Endothelial cell of umbilical vein (primary cell): ENCODE results near the gene LCA5L. TPM values are rescaled to one million over a fixed set of nuclear protein-coding genes. Genes with fewer than 3 reads are reported as not detected.

Source experiments
- BruUV-seq: library from RNA; stranded (reverse); fragments of 400-500 nt; replicated peaks from 2 replicates; lab custom pipeline; 2021; lab: Mats Ljungman, UMichigan
- CTCF ChIA-PET: fragments of 300-600, 350-600 bp; sonication (Branson Sonifier 250); formaldehyde crosslinking; loops from one replicate; lab custom pipeline; 2021; ENCODE audit warnings: antibody characterized with exemption, inconsistent platforms; lab: Charles Lee
- POLR2A ChIA-PET: fragments of 300-600, 350-600 bp; sonication (Branson Sonifier 250); formaldehyde crosslinking; loops from one replicate; lab custom pipeline; 2021; ENCODE audit warnings: antibody characterized with exemption, inconsistent platforms; lab: Charles Lee
- DNase-seq: peaks from one replicate; pipeline ENCODE4 v3.0.0-alpha.2; 2011; ENCODE audit warnings: low read depth, low spot score
- FAIRE-seq: peaks from 2 replicates; lab custom pipeline; 2011; peaks lifted over from hg19 to GRCh38; lab: Jason Lieb, UNC
- H2AFZ ChIP-seq: 2 replicates; pipeline ENCODE4 v1.6.0; 2012; ENCODE audit warnings: low read depth, low read length, control low read depth, inconsistent platforms
- H3K27ac ChIP-seq: 2 replicates; pipeline ENCODE4 v1.5.1; 2011; ENCODE audit warnings: low read depth, mild to moderate bottlenecking, control low read depth, low read length, moderate library complexity; ENCODE audit not compliant: insufficient read depth
- H3K27me3 ChIP-seq, 2 experiments: 2 replicates each; pipeline versions ENCODE4 v1.6.0 to v1.6.1; 2011; ENCODE audit warnings: low read length in 2 of 2, mixed read lengths in 1 of 2; ENCODE audit not compliant: control insufficient read depth in 2 of 2, insufficient read depth in 2 of 2
- H3K36me3 ChIP-seq, 2 experiments: 2 replicates in 1 of 2; 3 replicates in 1 of 2; pipeline ENCODE4 v1.5.1; 2011; ENCODE audit warnings: low read length in 2 of 2, mild to moderate bottlenecking in 1 of 2, moderate library complexity in 1 of 2; ENCODE audit not compliant: control insufficient read depth in 2 of 2, insufficient read depth in 2 of 2; ENCODE audit errors: extremely low read depth in 1 of 2
- H3K4me1 ChIP-seq: 3 replicates; pipeline ENCODE4 v1.5.1; 2011; ENCODE audit warnings: mild to moderate bottlenecking, low read length; ENCODE audit not compliant: control insufficient read depth, insufficient read depth; ENCODE audit errors: extremely low read depth
- H3K4me2 ChIP-seq: 2 replicates; pipeline ENCODE4 v1.6.1; 2011; ENCODE audit warnings: low read length, control low read depth, mixed read lengths; ENCODE audit not compliant: insufficient read depth
- H3K4me3 ChIP-seq, 3 experiments: fragments of 200-600 bp in 1 of 3; sonication (generic), shearing (Covaris generic) in 1 of 3; replicated peaks in 1 of 3; 2 replicates each; pipeline ENCODE4 v1.5.1; 2011 to 2016; ENCODE audit warnings: control low read depth in 3 of 3, low read length in 3 of 3, mild to moderate bottlenecking in 2 of 3, inconsistent platforms in 1 of 3, low read depth in 1 of 3, moderate library complexity in 1 of 3; ENCODE audit not compliant: insufficient read depth in 1 of 3
- H3K79me2 ChIP-seq: 2 replicates; pipeline ENCODE4 v1.6.0; 2012; ENCODE audit warnings: low read length, inconsistent platforms; ENCODE audit not compliant: control insufficient read depth, insufficient read depth
- H3K9ac ChIP-seq: replicated peaks from 2 replicates; pipeline ENCODE3; 2011; ENCODE audit warnings: low read length, control low read depth; ENCODE audit not compliant: insufficient read depth; ENCODE audit errors: extremely low read depth
- H3K9me1 ChIP-seq: replicated peaks from 3 replicates; pipeline ENCODE4 v1.6.0; 2011; ENCODE audit warnings: mild to moderate bottlenecking, low read length; ENCODE audit not compliant: control insufficient read depth, insufficient read depth; ENCODE audit errors: extremely low read depth
- H3K9me3 ChIP-seq: replicated peaks from 2 replicates; pipeline ENCODE4 v1.5.1; 2012; ENCODE audit warnings: low read length, inconsistent platforms; ENCODE audit not compliant: control insufficient read depth, insufficient read depth
- H4K20me1 ChIP-seq: replicated peaks from 2 replicates; pipeline ENCODE3; 2011; ENCODE audit warnings: mild to moderate bottlenecking, low read length; ENCODE audit not compliant: control insufficient read depth, insufficient read depth; ENCODE audit errors: extremely low read depth
- EZH2 ChIP-seq: IDR thresholded peaks from 2 replicates; pipeline ENCODE4 v1.6.1; 2012; ENCODE audit warnings: borderline replicate concordance, low read depth, mild to moderate bottlenecking, moderate library complexity, low read length, inconsistent platforms; ENCODE audit not compliant: severe bottlenecking
- FOS ChIP-seq: IDR thresholded peaks from 2 replicates; pipeline ENCODE4 v1.6.1; 2011; ENCODE audit warnings: mild to moderate bottlenecking, low read length, moderate library complexity, borderline replicate concordance; ENCODE audit not compliant: insufficient read depth
- GATA2 ChIP-seq: IDR thresholded peaks from 2 replicates; pipeline ENCODE4 v1.7.0; 2011; ENCODE audit warnings: low read depth, mild to moderate bottlenecking, moderate library complexity, mixed read lengths, low read length; ENCODE audit not compliant: insufficient read length, insufficient read depth
- JUN ChIP-seq: IDR thresholded peaks from 2 replicates; pipeline ENCODE4 v1.6.1; 2011; ENCODE audit warnings: borderline replicate concordance, low read depth; ENCODE audit not compliant: insufficient read length, insufficient read depth
- MYC ChIP-seq: IDR thresholded peaks from one replicate; pipeline ENCODE4 v1.6.1; 2011; ENCODE audit warnings: mild to moderate bottlenecking, low read depth, low read length
- POLR2A ChIP-seq: IDR thresholded peaks from 2 replicates; pipeline ENCODE4 v1.6.1; 2012; ENCODE audit warnings: low read depth, mild to moderate bottlenecking, control low read depth, low read length
- POLR2AphosphoS5 ChIP-seq: IDR thresholded peaks from 2 replicates; pipeline ENCODE4 v1.6.1; 2012; ENCODE audit warnings: low read depth, mild to moderate bottlenecking, control low read depth, low read length, moderate library complexity; ENCODE audit not compliant: insufficient read depth
- dilution Hi-C: fragments of 300-500 bp; cut with MboI; formaldehyde crosslinking; loops from one replicate; pipeline ENCODE4 v1.15.0; 2019; ENCODE audit warnings: low sequenced_read_pairs; ENCODE audit not compliant: extremely low pct_ligation_motif_present
- intact Hi-C: fragments of 100-400 bp; cut with micrococcal nuclease; formaldehyde crosslinking; loops from one replicate; pipeline ENCODE4 v1.10.0; 2022
- polyA plus RNA-seq, 4 experiments: library from polyadenylated mRNA; depleted of rRNA in 3 of 4; stranded (reverse) in 3 of 4; unstranded in 1 of 4; fragments of >200 nt; gene quantifications; 2 replicates each; pipeline versions ENCODE4 v1.2.1 to v1.2.3, GENCODE V29; 2011 to 2012; ENCODE audit warnings: missing spikeins in 1 of 4
- total RNA-seq: library from RNA; stranded (reverse); gene quantifications from 2 replicates; pipeline ENCODE4 v1.2.3, GENCODE V29; 2021
- TF ChIP-seq, protein P1 (sequence below), 2 donors: IDR thresholded peaks; 1 replicate in 1 of 2; 2 replicates in 1 of 2; pipeline ENCODE4 v1.5.1; 2011; ENCODE audit warnings: low read length in 2 of 2, mild to moderate bottlenecking in 2 of 2, moderate library complexity in 2 of 2, control low read depth in 1 of 2, inconsistent platforms in 1 of 2, low read depth in 1 of 2; ENCODE audit not compliant: insufficient read depth in 1 of 2; ENCODE audit errors: extremely low read depth in 1 of 2
- TF ChIP-seq, protein P2 (sequence below): IDR thresholded peaks from 2 replicates; pipeline ENCODE4 v1.6.1; 2011; ENCODE audit not compliant: insufficient read depth, insufficient read length

The LCA5L gene
- total and polyA plus RNA-seq, 2 donors (not counting 3 experiments of a cell fraction or from before 2014, with no cell fraction given): 0.26 to 1.0 TPM

DNA sequence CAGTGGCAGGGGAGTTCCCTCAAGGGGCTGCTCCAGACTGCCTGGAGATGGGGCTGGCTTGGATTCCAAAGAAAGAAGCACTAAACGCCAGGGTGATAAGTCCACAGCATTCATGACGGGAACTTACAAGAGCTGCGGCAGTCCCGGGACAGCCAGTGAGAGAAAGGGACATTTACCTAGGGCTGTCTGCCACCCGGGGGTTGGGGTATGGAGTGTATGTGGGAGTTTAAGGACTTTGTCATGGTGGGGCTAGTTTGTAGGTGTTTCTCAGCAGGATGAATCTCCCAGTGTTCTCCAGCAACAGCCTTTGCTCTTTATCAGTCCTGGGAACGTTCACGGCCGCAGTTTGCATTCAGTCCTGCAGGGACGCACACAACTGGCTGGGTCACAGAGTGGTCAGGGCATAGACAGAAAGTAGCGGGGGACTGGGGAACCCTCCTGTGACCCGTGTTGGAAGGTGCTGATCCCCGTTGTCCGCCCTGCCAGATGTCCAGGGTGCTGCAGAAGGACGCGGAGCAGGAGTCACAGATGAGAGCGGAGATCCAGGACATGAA lies 55.3 kb downstream of the LCA5L start:
- H3K4me1 ChIP-seq: peaks cover 16% of the 10 kb centered on the region
- CTCF ChIA-PET: interaction anchor here (1.4 to 1.7 kb wide), 2 partner anchors 10 to 17 kb away, joined by 4 to 5 read pairs; a partner anchor contains a TSS
- H3K27me3 ChIP-seq: no peaks in the 10 kb centered on the region
- H3K4me3 ChIP-seq: no peak overlapping the region
- BruUV-seq: no TSS peak
- H3K4me2 ChIP-seq: no peak overlapping the region
- peaks cover 13 to 18% of the 10 kb centered on the region in 2 experiments for H3K36me3 ChIP-seq
- H3K79me2 ChIP-seq: peaks cover 31% of the 10 kb centered on the region
- dilution Hi-C loops (no loop called here), intact Hi-C loops (no loop called here)
- no peak for TF ChIP-seq MYC
- TF ChIP-seq, protein P1, sequence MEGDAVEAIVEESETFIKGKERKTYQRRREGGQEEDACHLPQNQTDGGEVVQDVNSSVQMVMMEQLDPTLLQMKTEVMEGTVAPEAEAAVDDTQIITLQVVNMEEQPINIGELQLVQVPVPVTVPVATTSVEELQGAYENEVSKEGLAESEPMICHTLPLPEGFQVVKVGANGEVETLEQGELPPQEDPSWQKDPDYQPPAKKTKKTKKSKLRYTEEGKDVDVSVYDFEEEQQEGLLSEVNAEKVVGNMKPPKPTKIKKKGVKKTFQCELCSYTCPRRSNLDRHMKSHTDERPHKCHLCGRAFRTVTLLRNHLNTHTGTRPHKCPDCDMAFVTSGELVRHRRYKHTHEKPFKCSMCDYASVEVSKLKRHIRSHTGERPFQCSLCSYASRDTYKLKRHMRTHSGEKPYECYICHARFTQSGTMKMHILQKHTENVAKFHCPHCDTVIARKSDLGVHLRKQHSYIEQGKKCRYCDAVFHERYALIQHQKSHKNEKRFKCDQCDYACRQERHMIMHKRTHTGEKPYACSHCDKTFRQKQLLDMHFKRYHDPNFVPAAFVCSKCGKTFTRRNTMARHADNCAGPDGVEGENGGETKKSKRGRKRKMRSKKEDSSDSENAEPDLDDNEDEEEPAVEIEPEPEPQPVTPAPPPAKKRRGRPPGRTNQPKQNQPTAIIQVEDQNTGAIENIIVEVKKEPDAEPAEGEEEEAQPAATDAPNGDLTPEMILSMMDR (IDR thresholded peaks at IDR 0.05; ENCODE audit: extremely low read depth in 1 of 2, insufficient read depth in 1 of 2, low read depth in 1 of 2, low read length in 2 of 2): no peak
- no peak for TF ChIP-seq GATA2
- TF ChIP-seq, protein P2, sequence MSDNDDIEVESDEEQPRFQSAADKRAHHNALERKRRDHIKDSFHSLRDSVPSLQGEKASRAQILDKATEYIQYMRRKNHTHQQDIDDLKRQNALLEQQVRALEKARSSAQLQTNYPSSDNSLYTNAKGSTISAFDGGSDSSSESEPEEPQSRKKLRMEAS: no peak
- TF ChIP-seq JUN: no peak
- TF ChIP-seq POLR2A: no peak
- TF ChIP-seq POLR2AphosphoS5: no peak
- TF ChIP-seq FOS: no peak
- TF ChIP-seq EZH2: no peak
- DNase-seq: no peak
- H3K9ac ChIP-seq: no peak overlapping the region
- POLR2A ChIA-PET: no interaction called here
- H4K20me1 ChIP-seq: no peaks in the 10 kb centered on the region
- no peak for FAIRE-seq
- H3K27ac ChIP-seq: no peak overlapping the region
- H3K9me3 ChIP-seq: no peaks in the 10 kb centered on the region
- H3K9me1 ChIP-seq: no peaks in the 10 kb centered on the region
- no peak overlapping the region for H2AFZ ChIP-seq
